Hepatocyte (in vitro differentiated cells): ENCODE results near the gene CDHR2. TPM values are rescaled to one million over a fixed set of nuclear protein-coding genes. Genes with fewer than 3 reads are reported as not detected.

Experiments used
- DNase-seq: peaks from one replicate; pipeline ENCODE4 v3.0.0-alpha.2; 2016; ENCODE audit warnings: low spot score
- H2AFZ ChIP-seq: fragments of 200-600 bp; sonication (generic); 2 replicates; pipeline ENCODE4 v1.6.0; 2016; ENCODE audit warnings: antibody characterized with exemption, mild to moderate bottlenecking
- H3K27ac ChIP-seq: fragments of 200-600 bp; sonication (generic); 2 replicates; pipeline ENCODE4 v1.5.1; 2016; ENCODE audit warnings: mild to moderate bottlenecking
- H3K27me3 ChIP-seq: fragments of 200-600 bp; sonication (generic); 2 replicates; pipeline ENCODE4 v1.6.1; 2016
- H3K36me3 ChIP-seq: fragments of 200-600 bp; sonication (generic); replicated peaks from 2 replicates; pipeline ENCODE4 v1.5.1; 2016; ENCODE audit warnings: low read depth; ENCODE audit not compliant: insufficient read depth
- H3K4me1 ChIP-seq: fragments of 200-600 bp; sonication (generic); 2 replicates; pipeline ENCODE4 v1.5.1; 2016; ENCODE audit warnings: mild to moderate bottlenecking, moderate library complexity; ENCODE audit not compliant: insufficient read depth
- H3K4me2 ChIP-seq: fragments of 200-600 bp; sonication (generic); 2 replicates; pipeline ENCODE4 v1.6.0; 2016
- H3K4me3 ChIP-seq: fragments of 200-600 bp; sonication (generic); 2 replicates; pipeline ENCODE4 v1.5.1; 2016; ENCODE audit warnings: mild to moderate bottlenecking
- H3K79me2 ChIP-seq: fragments of 200-600 bp; sonication (generic); 2 replicates; pipeline ENCODE4 v1.6.0; 2017; ENCODE audit warnings: mild to moderate bottlenecking
- H3K9me2 ChIP-seq: fragments of 200-600 bp; sonication (generic); replicated peaks from 2 replicates; pipeline ENCODE4 v1.6.0; 2017; ENCODE audit warnings: mild to moderate bottlenecking; ENCODE audit not compliant: insufficient read depth
- H3K9me3 ChIP-seq: fragments of 200-600 bp; sonication (generic); 2 replicates; pipeline ENCODE4 v1.5.1; 2016; ENCODE audit warnings: low read depth, mild to moderate bottlenecking
- H4K20me1 ChIP-seq: fragments of 200-600 bp; sonication (generic); 2 replicates; pipeline ENCODE4 v1.6.0; 2016; ENCODE audit warnings: mild to moderate bottlenecking; ENCODE audit not compliant: insufficient read depth, poor library complexity, severe bottlenecking
- EZH2 ChIP-seq: fragments of 200-600 bp; sonication (generic); IDR thresholded peaks from 2 replicates; pipeline ENCODE4 v1.6.1; 2016; ENCODE audit warnings: antibody characterized with exemption, mild to moderate bottlenecking, borderline replicate concordance
- EZH2phosphoT487 ChIP-seq: fragments of 200-600 bp; sonication (generic); IDR thresholded peaks from one replicate; pipeline ENCODE4 v1.6.1; 2018; ENCODE audit warnings: antibody characterized with exemption, mild to moderate bottlenecking, low read depth, moderate library complexity; ENCODE audit not compliant: unreplicated experiment, severe bottlenecking
- WGBS: methylation state at CpG from one replicate; pipeline ENCODE4 v1.1.6; 2016; ENCODE audit warnings: low lambda C conversion rate; ENCODE audit errors: missing lambda C conversion rate; 5-methylcytosine and 5-hydroxymethylcytosine counted together
- polyA plus RNA-seq: library from polyadenylated mRNA; unstranded; fragments of >200 nt; fragmentation: Nextera tagmentation; extraction: Ambion mirVana; gene quantifications from 2 replicates; pipeline ENCODE4 v1.2.1, GENCODE V29; 2016
- total RNA-seq: library from RNA; depleted of rRNA; stranded (reverse); fragments of >200 nt; gene quantifications from 2 replicates; pipeline ENCODE4 v1.2.3, GENCODE V29; 2014
- TF ChIP-seq, protein P1 (sequence below): fragments of 200-600 bp; sonication (generic); IDR thresholded peaks from 2 replicates; pipeline ENCODE4 v1.5.1; 2016; ENCODE audit warnings: antibody characterized with exemption, mild to moderate bottlenecking; ENCODE audit not compliant: poor library complexity

Gene CDHR2
- total and polyA plus RNA-seq, 2 experiments from 2014 or later = 28.3 to 29.8 TPM

DNA sequence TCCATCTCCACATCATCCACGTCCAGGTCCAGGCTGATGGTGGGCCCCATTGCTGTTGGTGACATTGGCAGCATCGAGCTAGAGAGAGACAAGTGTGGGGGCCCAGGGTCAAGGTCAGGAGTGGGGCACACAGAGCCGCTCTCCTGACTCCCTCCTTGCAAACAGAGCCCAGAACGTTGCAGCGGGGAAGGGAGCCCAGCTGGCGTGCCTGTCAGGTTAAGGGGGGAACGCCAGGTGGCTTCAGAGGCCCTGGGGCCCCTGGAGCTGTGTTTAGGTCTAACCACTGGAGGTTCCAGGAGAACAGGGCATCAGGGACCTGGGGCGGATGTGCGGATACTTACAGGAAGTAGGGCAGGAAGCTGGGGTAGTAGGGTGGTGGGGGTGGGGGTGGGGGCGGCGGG is 19.4 kb upstream of the CDHR2 start:
- no peak for DNase-seq
- Histone ChIP-seq H3K27me3 (no peaks in the 10 kb centered on the region), H3K9me3 (no peaks in the 10 kb centered on the region), H3K79me2 (peaks cover 35% of the 10 kb centered on the region), H3K36me3 (no peaks in the 10 kb centered on the region), H3K27ac (no peak overlapping the region), H3K4me3 (no peak overlapping the region), H3K4me1 (peaks cover 25% of the 10 kb centered on the region), H4K20me1 (peaks cover 34% of the 10 kb centered on the region), H3K4me2 (no peak overlapping the region), H3K9me2 (no peaks in the 10 kb centered on the region), H2AFZ (no peak overlapping the region)
- TF ChIP-seq, protein P1, sequence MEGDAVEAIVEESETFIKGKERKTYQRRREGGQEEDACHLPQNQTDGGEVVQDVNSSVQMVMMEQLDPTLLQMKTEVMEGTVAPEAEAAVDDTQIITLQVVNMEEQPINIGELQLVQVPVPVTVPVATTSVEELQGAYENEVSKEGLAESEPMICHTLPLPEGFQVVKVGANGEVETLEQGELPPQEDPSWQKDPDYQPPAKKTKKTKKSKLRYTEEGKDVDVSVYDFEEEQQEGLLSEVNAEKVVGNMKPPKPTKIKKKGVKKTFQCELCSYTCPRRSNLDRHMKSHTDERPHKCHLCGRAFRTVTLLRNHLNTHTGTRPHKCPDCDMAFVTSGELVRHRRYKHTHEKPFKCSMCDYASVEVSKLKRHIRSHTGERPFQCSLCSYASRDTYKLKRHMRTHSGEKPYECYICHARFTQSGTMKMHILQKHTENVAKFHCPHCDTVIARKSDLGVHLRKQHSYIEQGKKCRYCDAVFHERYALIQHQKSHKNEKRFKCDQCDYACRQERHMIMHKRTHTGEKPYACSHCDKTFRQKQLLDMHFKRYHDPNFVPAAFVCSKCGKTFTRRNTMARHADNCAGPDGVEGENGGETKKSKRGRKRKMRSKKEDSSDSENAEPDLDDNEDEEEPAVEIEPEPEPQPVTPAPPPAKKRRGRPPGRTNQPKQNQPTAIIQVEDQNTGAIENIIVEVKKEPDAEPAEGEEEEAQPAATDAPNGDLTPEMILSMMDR = no peak
- TF ChIP-seq EZH2phosphoT487 (no peak), EZH2 (no peak)
- 96% methylated on average over 9 of the region's 11 CpGs for WGBS

DNA sequence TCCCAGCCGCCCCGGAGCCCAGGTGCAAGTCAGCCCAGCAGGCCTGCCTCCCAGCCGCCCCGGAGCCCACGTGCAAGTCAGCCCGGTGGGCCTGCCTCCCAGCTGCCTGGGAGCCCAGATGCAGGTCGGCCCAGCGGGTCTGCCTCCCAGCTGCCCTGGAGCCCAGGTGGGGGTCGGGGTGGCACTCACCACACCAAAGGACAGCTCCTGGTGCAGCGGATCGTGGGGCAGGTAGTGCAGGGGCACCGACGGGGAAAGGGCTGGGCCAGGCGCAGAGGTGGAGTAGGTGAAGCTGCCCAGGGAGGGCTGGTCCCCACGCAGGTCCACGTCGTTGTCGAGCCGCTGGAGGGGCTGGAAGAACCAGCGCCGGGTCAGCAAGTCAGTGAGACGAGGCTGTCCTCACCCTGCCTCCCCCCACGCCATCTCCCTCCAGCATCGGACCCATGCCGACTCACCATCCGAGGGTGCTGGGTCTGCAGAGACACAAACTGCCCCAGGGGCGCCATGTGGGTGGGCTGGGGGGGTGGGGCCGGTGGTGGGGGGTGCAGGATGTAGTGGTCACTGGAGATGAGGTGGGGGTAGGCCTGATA is 18.7 kb upstream of the CDHR2 start:
- Histone ChIP-seq H2AFZ (no peak overlapping the region), H3K4me1 (peaks cover 32% of the 10 kb centered on the region), H3K79me2 (peaks cover 42% of the 10 kb centered on the region), H3K9me3 (no peaks in the 10 kb centered on the region), H3K4me2 (no peak overlapping the region), H4K20me1 (peaks cover 42% of the 10 kb centered on the region), H3K4me3 (no peak overlapping the region), H3K27me3 (no peaks in the 10 kb centered on the region), H3K9me2 (no peaks in the 10 kb centered on the region), H3K36me3 (no peaks in the 10 kb centered on the region), H3K27ac (no peak overlapping the region)
- WGBS = 92% methylated on average over 23 of the region's 28 CpGs
- no peak for DNase-seq
- TF ChIP-seq, protein P1 = no peak
- TF ChIP-seq EZH2 (no peak), EZH2phosphoT487 (no peak)

DNA sequence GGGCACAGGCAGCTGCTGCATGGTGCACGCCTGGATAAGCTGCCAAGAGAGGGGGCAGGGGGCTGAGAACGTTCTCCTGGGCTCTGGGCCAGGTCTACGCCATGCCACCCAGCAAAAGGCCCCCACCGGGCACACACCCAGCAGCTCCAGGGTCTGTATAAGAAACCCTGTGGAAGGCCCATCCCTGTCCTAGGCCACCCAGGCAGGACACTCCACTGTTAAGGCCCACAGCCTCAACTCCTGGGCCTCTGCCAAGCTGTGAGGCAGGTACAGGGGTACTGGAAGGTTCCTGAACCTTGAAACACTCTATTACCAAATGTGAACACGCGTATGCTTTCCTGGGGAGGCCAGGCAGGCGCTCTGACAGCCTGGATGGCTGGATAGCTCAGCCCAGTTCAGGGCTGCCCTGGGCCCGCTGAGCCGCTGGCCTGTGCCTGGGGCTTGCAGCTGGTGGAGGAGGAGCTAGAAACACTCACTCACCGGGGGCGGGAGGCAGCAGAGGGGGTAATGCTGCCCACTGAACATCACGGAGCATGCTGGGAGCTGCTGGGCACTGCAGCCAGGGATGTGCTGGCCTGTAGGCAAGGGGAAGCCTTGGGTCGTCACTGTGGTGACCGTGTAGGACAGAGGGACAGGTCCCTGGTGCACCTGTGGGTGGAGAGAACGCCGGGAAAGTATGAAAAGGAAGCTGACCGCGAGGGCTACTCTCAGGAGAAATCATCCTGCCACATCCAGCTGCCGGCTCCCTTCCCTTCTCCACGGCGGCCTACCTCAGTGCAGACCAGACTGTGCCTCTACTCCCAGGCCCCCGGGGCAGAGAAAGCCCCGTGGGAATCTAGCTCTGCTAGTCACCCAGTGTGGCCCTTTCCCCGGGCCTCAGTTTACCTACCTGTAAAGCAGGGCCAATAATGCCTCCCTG is 17.9 kb upstream of the CDHR2 start:
- Histone ChIP-seq H3K4me2 (no peak overlapping the region), H4K20me1 (peaks cover 44% of the 10 kb centered on the region), H3K4me3 (no peak overlapping the region), H3K4me1 (peaks cover 32% of the 10 kb centered on the region), H3K9me3 (no peaks in the 10 kb centered on the region), H3K27me3 (no peaks in the 10 kb centered on the region), H3K36me3 (no peaks in the 10 kb centered on the region), H3K79me2 (peaks cover 50% of the 10 kb centered on the region), H2AFZ (no peak overlapping the region), H3K9me2 (no peaks in the 10 kb centered on the region), H3K27ac (peak overlapping the region; percentile 68)
- DNase-seq = no peak
- TF ChIP-seq EZH2 = no peak
- no peak for TF ChIP-seq EZH2phosphoT487
- whole genome bisulfite sequencing = 78% methylated on average over 23 of the region's 24 CpGs

DNA sequence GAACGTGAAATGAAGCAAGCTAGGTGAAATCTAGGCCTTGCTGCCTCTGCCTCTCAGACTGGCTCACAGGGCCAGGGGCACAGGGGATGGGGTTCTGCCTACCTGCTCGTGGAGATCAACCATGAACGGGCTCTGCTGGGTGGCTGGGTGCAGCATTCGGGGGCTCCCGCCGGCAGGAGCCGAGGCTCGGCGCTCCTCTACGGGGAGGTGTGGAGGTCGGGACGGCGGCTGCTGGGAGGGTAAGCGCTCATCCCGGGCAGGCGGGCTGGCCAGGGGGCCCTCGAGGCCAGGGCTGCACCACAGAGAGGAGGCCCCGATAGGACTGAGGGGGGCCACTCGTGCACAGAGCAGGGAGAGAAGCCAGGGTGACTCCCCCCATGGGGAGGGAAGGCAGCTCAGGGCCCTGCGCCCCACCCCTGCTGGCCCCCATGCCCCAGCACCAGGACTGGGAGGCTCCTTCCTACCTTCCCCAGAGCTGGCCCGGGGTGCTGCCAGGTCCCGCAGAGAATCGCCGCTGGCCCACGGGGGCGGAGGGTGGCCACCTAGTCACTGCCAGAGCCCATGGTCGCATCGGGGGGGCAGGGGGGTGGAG is 17.1 kb upstream of the CDHR2 start:
- H3K9me3 ChIP-seq = no peaks in the 10 kb centered on the region
- no peak overlapping the region for H3K4me3 ChIP-seq
- TF ChIP-seq EZH2 = no peak
- TF ChIP-seq EZH2phosphoT487 = no peak
- TF ChIP-seq, protein P1 = no peak
- WGBS = 97% methylated on average over 24 of the region's 28 CpGs
- no peak for DNase-seq
- peaks cover 32% of the 10 kb centered on the region for H3K4me1 ChIP-seq
- no peaks in the 10 kb centered on the region for H3K36me3 ChIP-seq
- no peak overlapping the region for H3K4me2 ChIP-seq
- peak overlapping the region; percentile 68 for H3K27ac ChIP-seq
- peaks cover 57% of the 10 kb centered on the region for H3K79me2 ChIP-seq
- no peaks in the 10 kb centered on the region for H3K27me3 ChIP-seq
- H2AFZ ChIP-seq = no peak overlapping the region
- H3K9me2 ChIP-seq = no peaks in the 10 kb centered on the region
- peaks cover 44% of the 10 kb centered on the region for H4K20me1 ChIP-seq
